HCT116 (cell line): ENCODE data around the gene SLC38A9.

ENCODE experiments used
- CTCF ChIP-seq, 3 experiments: fragments of 200-600 bp in 1 of 3; sonication (generic) in 1 of 3; IDR thresholded peaks in 2 of 3; conservative IDR thresholded peaks in 1 of 3; 2 replicates each; pipeline ENCODE4 v1.5.1; 2012 to 2017; ENCODE audit warnings: low read depth in 2 of 3, low read length in 2 of 3, antibody characterized with exemption in 1 of 3, borderline replicate concordance in 1 of 3, control low read depth in 1 of 3, mild to moderate bottlenecking in 1 of 3, mixed read lengths in 1 of 3, mixed run types in 1 of 3, moderate library complexity in 1 of 3; ENCODE audit not compliant: insufficient read depth in 1 of 3
- FOSL1 ChIP-seq: IDR thresholded peaks from 2 replicates; pipeline ENCODE4 v1.6.1; 2012; ENCODE audit warnings: low read depth
- POLR2A ChIP-seq: IDR thresholded peaks from 2 replicates; pipeline ENCODE4 v1.7.0; 2011; ENCODE audit warnings: borderline replicate concordance; ENCODE audit not compliant: insufficient read depth, insufficient read length; ENCODE audit errors: extremely low read depth
- SP1 ChIP-seq: IDR thresholded peaks from 2 replicates; pipeline ENCODE4 v1.6.1; 2012; ENCODE audit warnings: low read depth

- TF ChIP-seq CTCF (IDR thresholded peaks at IDR 0.05 in 2 of 3, conservative IDR thresholded peaks at IDR 0.05 in 1 of 3; ENCODE audit: borderline replicate concordance in 1 of 3, insufficient read depth in 1 of 3, low read depth in 2 of 3, low read length in 2 of 3) (no peak), FOSL1 (no peak), POLR2A (no peak), SP1 (no peak)
Observed at GRCh38 chr5:55636177-55636576, 75.9 kb downstream of the SLC38A9 start.
